ENCODE results near the gene ARHGAP32. TPM values are rescaled to one million over a fixed set of nuclear protein-coding genes. Genes with fewer than 3 reads are reported as not detected.

The ARHGAP32 gene
- total and polyA plus RNA-seq, 9 donors, result 5.9 to 34.8 (median 28.4) TPM

GRCh38 chr11:129066229-129066628 is 125.9 kb downstream of the ARHGAP32 start:
- Histone ChIP-seq H3K4me3 (no peak overlapping the region), H3K27me3 (no peaks in the 10 kb centered on the region), H3K9me3 (no peaks in the 10 kb centered on the region), H3K4me1 (ENCODE audit: insufficient read depth) (no peaks in the 10 kb centered on the region), H3K36me3 (no peaks in the 10 kb centered on the region), H3K27ac (no peak overlapping the region)
- no peak for DNase-seq
- TF ChIP-seq EP300 (IDR thresholded peaks at IDR 0.05) (no peak), CTCF (IDR thresholded peaks at IDR 0.05) (no peak), POLR2A (IDR thresholded peaks at IDR 0.05) (no peak)
- intact Hi-C loops (cut with DNase I), result no loop called here
- WGBS, 3 donors, result 64 to 77% (median 71%) methylated on average over 1 of the region's 1 CpG

- DNase-seq, result no peak
- intact Hi-C loops (cut with DNase I), result no loop called here
- no peaks in the 10 kb centered on the region for H3K4me1 ChIP-seq (ENCODE audit: insufficient read depth)
- no peak overlapping the region for H3K4me3 ChIP-seq
- H3K9me3 ChIP-seq, result no peaks in the 10 kb centered on the region
- H3K36me3 ChIP-seq, result no peaks in the 10 kb centered on the region
- H3K27ac ChIP-seq, result no peak overlapping the region
- TF ChIP-seq CTCF (IDR thresholded peaks at IDR 0.05) (no peak), EP300 (IDR thresholded peaks at IDR 0.05) (no peak), POLR2A (IDR thresholded peaks at IDR 0.05) (no peak)
- peaks cover 2% of the 10 kb centered on the region for H3K27me3 ChIP-seq
These were observed 129.0 kb downstream of the ARHGAP32 start for GRCh38 chr11:129063118-129063517.

DNA sequence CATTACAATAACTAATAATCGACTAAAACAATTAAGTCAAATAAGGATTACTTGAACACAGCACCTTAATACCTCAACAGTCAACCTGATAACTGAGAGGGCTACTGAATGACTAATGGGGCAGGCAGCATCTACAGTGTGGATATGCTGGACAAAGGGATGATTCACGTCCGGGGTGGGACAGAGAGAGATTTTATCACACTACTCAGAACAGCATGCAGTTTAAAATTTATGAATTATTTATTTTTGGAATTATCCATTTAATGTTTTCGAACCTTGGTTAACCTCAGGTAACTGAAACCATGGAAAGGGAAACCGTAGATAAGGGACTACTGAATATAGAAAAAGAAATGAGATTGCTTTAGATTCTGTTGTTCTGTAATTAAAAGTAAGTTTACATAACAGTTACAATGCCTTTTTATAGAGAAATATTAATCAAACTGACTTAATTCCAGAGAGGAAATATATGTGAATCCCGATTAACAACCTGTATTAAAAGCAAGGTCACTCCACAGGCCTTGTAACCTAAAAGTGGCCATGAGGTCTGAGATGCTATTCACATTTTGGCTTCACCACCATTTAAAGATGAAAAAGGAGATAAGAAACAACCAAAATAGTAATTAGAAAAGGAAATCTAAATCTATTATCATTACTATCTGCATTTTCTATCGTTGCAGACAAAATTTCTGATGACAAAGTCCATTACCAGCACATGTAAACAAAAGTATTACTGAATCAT is 130.5 kb downstream of the ARHGAP32 start:
- intact Hi-C loops (cut with DNase I), result no loop called here
- no peak overlapping the region for H3K27ac ChIP-seq
- no peaks in the 10 kb centered on the region for H3K36me3 ChIP-seq
- no peak for DNase-seq
- no peaks in the 10 kb centered on the region for H3K4me1 ChIP-seq (ENCODE audit: insufficient read depth)
- TF ChIP-seq POLR2A (IDR thresholded peaks at IDR 0.05), result no peak
- TF ChIP-seq EP300 (IDR thresholded peaks at IDR 0.05), result no peak
- H3K4me3 ChIP-seq, result no peak overlapping the region
- 85 to 88% (median 87%) methylated on average over 7 of the region's 7 CpGs for WGBS, 3 donors
- peaks cover 2% of the 10 kb centered on the region for H3K27me3 ChIP-seq
- no peaks in the 10 kb centered on the region for H3K9me3 ChIP-seq

- no peak overlapping the region for H3K27ac ChIP-seq
- no peak overlapping the region for H3K4me3 ChIP-seq
- H3K27me3 ChIP-seq, result peaks cover 2% of the 10 kb centered on the region
- H3K9me3 ChIP-seq, result no peaks in the 10 kb centered on the region
- H3K4me1 ChIP-seq (ENCODE audit: insufficient read depth), result no peaks in the 10 kb centered on the region
- no peak for TF ChIP-seq POLR2A (IDR thresholded peaks at IDR 0.05)
- TF ChIP-seq CTCF (IDR thresholded peaks at IDR 0.05), result no peak
- TF ChIP-seq EP300 (IDR thresholded peaks at IDR 0.05), result no peak
- WGBS, 3 donors, result 95% methylated on average over 11 of the region's 11 CpGs
- H3K36me3 ChIP-seq, result no peaks in the 10 kb centered on the region
- intact Hi-C loops (cut with DNase I), result no loop called here
- DNase-seq, result no peak
These were observed 135.2 kb downstream of the ARHGAP32 start for GRCh38 chr11:129056916-129057315.

- no peaks in the 10 kb centered on the region for H3K36me3 ChIP-seq
- H3K9me3 ChIP-seq, result no peaks in the 10 kb centered on the region
- no peaks in the 10 kb centered on the region for H3K4me1 ChIP-seq (ENCODE audit: insufficient read depth)
- no peak overlapping the region for H3K27ac ChIP-seq
- no peak for DNase-seq
- no peak for TF ChIP-seq POLR2A (IDR thresholded peaks at IDR 0.05)
- TF ChIP-seq CTCF (IDR thresholded peaks at IDR 0.05), result no peak
- TF ChIP-seq EP300 (IDR thresholded peaks at IDR 0.05), result no peak
- intact Hi-C loops (cut with DNase I), result no loop called here
- H3K27me3 ChIP-seq, result no peaks in the 10 kb centered on the region
- no peak overlapping the region for H3K4me3 ChIP-seq
These were observed 136.9 kb downstream of the ARHGAP32 start for GRCh38 chr11:129055196-129055595.
